Kidney (tissue), 14 donors: ENCODE measurements around the gene WWC2. TPM values are rescaled to one million over a fixed set of nuclear protein-coding genes. Genes with fewer than 3 reads are reported as not detected.

Experiments used
- DNase-seq, 5 donors: peaks; one replicate each; pipeline ENCODE4 v3.0.0-alpha.2; 2013 to 2020
- FAIRE-seq: peaks from 2 replicates; lab custom pipeline; 2012; peaks lifted over from hg19 to GRCh38; lab: Jason Lieb, UNC
- H3K27ac ChIP-seq, 2 donors: one replicate each; pipeline ENCODE4 v1.7.0; 2013; ENCODE audit warnings: low read depth in 2 of 2, low read length in 2 of 2, inconsistent platforms in 1 of 2
- H3K27me3 ChIP-seq: one replicate; pipeline ENCODE4 v1.7.1; 2013; ENCODE audit warnings: low read length, inconsistent platforms; ENCODE audit not compliant: control insufficient read depth, insufficient read depth
- H3K36me3 ChIP-seq, 3 donors: one replicate each; pipeline versions ENCODE4 v1.7.0 to v1.7.1; 2013; ENCODE audit warnings: low read length in 3 of 3, control low read depth in 1 of 3, inconsistent platforms in 1 of 3; ENCODE audit not compliant: insufficient read depth in 3 of 3, control insufficient read depth in 2 of 3
- H3K4me1 ChIP-seq, 3 donors: one replicate each; pipeline versions ENCODE4 v1.7.0 to v1.7.1; 2013; ENCODE audit warnings: low read length in 3 of 3, inconsistent platforms in 1 of 3, low read depth in 1 of 3; ENCODE audit not compliant: control insufficient read depth in 2 of 3, insufficient read depth in 2 of 3
- H3K4me3 ChIP-seq, 3 donors: one replicate each; pipeline versions ENCODE4 v1.7.0 to v1.8.1; 2013; ENCODE audit warnings: low read length in 3 of 3, control low read depth in 1 of 3, inconsistent platforms in 1 of 3
- H3K9ac ChIP-seq, 3 donors: one replicate each; pipeline versions ENCODE4 v1.7.0 to v1.7.1; 2013; ENCODE audit warnings: low read length in 3 of 3, control low read depth in 1 of 3, inconsistent platforms in 1 of 3
- H3K9me3 ChIP-seq, 3 donors: one replicate each; pipeline versions ENCODE4 v1.7.0 to v1.7.1; 2013; ENCODE audit warnings: low read length in 3 of 3, control low read depth in 1 of 3, inconsistent platforms in 1 of 3; ENCODE audit not compliant: control insufficient read depth in 2 of 3, insufficient read depth in 1 of 3
- CTCF ChIP-seq: IDR thresholded peaks from 3 replicates; pipeline ENCODE4 v1.5.1; 2012; ENCODE audit warnings: mild to moderate bottlenecking, moderate library complexity, borderline replicate concordance; ENCODE audit not compliant: insufficient read depth; ENCODE audit errors: extremely low read depth
- intact Hi-C: fragments of 100-400 bp; cut with DNase I; formaldehyde crosslinking; loops from one replicate; pipeline ENCODE4 v1.11.1; 2022
- polyA plus RNA-seq: library from polyadenylated mRNA; stranded (reverse); fragments of 350-450 nt; fragmentation: Illumina TruSeq; extraction: RNeasy Lipid Tissue Mini Kit (QIAGEN cat#74804); gene quantifications from one replicate; pipeline ENCODE4 v1.2.3, GENCODE V29; 2014; ENCODE audit warnings: low read depth, low replicate concordance; ENCODE audit not compliant: insufficient read depth
- total RNA-seq: library from RNA; stranded (reverse); fragmentation: NEBNext Ultra II Directional; extraction: Animal tissue kit (Norgen Biotek cat#: 25700); gene quantifications from one replicate; pipeline ENCODE4 v1.2.1, GENCODE V29; 2021
- donor health status: control.
- donor health status: control.
- donor health status: control.
- donor health status: control.
- donor health status: control.
- donor health status: DM: yes; HTN: yes; CAD: no.
- donor health status: Normal renal cell carcinoma (clear cell type).

Gene WWC2
- total and polyA plus RNA-seq, 2 donors from 2014 or later = 10.1 to 59.6 TPM

- Histone ChIP-seq H3K27me3 (no peaks in the 10 kb centered on the region), H3K27ac (no peak overlapping the region), H3K4me3 (no peak overlapping the region), H3K36me3 (peaks cover 0 to 2% (median 0%) of the 10 kb centered on the region in 3 donors), H3K4me1 (peaks cover 0 to 1% (median 0%) of the 10 kb centered on the region in 3 donors), H3K9ac (no peak overlapping the region), H3K9me3 (no peaks in the 10 kb centered on the region)
- intact Hi-C loops = no loop called here
- DNase-seq = no peak
- no peak for FAIRE-seq
- no peak for TF ChIP-seq CTCF
These were observed 37.8 kb downstream of the WWC2 start for GRCh38 chr4:183136855-183137254.

- no peak for DNase-seq
- Histone ChIP-seq H3K4me3 (no peak overlapping the region), H3K27ac (no peak overlapping the region), H3K36me3 (peaks cover 0 to 2% (median 0%) of the 10 kb centered on the region in 3 donors), H3K4me1 (peaks cover 0 to 6% (median 0%) of the 10 kb centered on the region in 3 donors), H3K27me3 (no peaks in the 10 kb centered on the region), H3K9me3 (no peaks in the 10 kb centered on the region), H3K9ac (no peak overlapping the region)
- TF ChIP-seq CTCF = no peak
- FAIRE-seq = no peak
- intact Hi-C loops = no loop called here
These were observed 40.1 kb downstream of the WWC2 start for GRCh38 chr4:183139058-183139750.

- no peak overlapping the region for H3K9ac ChIP-seq
- FAIRE-seq = no peak
These were observed 41.0 kb downstream of the WWC2 start for GRCh38 chr4:183139972-183140570.

More at GRCh38 chr4:183139972-183140570, 41.0 kb downstream of the WWC2 start:
- no peak for DNase-seq
- no peak for TF ChIP-seq CTCF
- Histone ChIP-seq H3K27ac (no peak overlapping the region), H3K4me3 (no peak overlapping the region), H3K36me3 (peaks cover 0 to 2% (median 0%) of the 10 kb centered on the region in 3 donors), H3K4me1 (peaks cover 0 to 6% (median 3%) of the 10 kb centered on the region in 3 donors), H3K27me3 (no peaks in the 10 kb centered on the region), H3K9me3 (no peaks in the 10 kb centered on the region)
- intact Hi-C loops = no loop called here
